ENCODE results near the gene EXPH5.
"Not testable (repeated sequence)": the region's sequence is repeated elsewhere in the genome, so short reads cannot be mapped to it uniquely, and the experiment has no call there.

EXPH5 gene, protein sequence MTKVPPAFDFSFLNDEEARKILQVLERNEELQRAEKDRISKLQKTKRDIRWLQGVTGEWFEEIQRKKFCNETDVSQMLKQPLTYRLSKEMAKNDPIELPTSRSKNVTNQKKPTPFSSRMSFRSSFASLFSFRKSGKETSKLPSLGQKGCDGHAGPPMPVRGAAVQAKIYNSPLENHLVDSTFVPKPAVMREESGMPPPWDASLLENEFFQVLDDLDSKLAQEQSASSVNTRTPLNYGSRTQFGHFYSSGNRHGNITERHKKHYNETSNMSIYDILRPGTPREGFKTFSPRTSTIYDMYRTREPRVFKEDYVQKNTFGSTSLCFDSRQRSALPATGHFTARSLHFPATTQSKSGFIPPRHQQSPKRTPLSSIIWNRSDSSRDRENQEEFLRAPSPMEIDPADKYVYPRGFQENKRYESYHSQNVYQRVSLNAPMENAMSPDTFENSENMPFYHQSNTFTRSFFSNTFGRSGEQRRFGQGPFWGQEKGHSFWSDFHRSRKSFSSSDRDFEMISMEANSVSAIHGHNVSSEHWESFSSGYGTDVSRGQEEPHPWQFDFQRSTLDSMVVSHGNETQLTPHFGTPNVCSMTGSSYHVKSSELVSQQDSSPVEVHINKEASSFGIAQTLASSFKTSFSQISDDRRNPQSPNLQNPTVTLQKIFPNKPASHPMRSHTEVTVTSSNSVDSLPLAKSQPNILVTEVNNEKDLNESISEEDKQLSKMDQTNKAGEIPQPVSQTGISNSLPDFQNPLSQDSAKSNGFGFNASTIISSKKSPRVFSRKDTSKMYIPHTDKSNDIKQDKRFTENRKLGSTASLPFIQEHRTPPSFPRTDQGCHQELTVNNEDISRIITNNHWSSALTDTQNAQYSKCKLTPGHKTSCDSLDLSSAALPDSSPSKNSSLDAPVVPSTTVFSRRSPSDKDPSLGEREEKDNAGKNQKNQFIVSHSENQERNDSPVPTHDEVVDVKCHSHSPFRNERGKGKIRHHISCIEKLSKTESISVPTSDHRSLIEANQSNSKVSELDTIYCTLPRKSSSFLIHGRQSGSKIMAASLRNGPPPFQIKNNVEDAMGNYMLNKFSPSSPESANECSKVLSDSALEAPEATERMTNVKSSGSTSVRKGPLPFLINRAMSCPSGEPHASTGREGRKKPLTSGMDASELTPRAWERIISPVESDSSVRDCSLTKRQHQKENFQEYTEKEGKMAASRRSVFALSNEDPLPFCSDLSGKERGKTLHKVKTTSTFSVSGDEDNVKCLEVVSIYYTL (N-terminal part only)

DNA sequence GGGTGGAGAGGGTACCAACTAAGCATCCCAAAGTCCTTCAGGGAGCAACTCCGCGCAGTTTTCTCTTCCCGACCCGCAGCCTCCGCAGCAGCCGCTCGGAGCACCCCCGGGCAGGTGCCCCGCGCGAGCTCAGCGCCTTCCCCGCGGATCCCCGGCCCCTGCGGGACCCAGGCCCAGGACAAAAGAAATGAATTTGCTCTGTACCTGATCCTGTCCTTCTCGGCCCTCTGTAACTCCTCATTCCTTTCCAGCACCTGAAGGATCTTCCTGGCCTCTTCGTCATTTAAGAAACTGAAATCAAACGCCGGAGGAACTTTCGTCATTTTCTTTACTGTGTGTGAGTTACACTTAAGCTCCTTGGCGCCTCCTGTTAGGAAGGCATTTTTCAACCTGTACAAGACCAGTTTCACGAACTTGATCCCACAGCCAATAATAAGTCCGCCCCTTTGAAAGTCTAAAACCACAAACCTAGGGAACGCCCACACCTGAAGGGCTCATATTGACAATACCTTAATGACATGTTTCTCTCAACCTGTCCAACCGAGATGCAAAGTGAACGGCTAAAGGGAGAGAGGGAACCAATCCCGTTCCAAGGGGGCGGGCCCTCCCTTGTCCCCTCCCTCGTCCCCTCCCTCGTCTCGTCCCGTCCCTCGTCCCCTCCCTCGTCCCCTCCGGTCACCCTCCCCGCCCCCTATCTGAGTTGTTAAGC lies at the start of gene EXPH5:
Gene EXPH5, minus strand, starts transcription at position 555 of the 709 bp plus-strand sequence. Its CDS starts 232 bp downstream, at position 323.
- in situ Hi-C loops (cut with HindIII; ENCODE audit: low sequenced_read_pairs) = no loop called here

GRCh38 chr11:108641752-108642151 lies 48.2 kb upstream of the EXPH5 start:
- in situ Hi-C loops (cut with HindIII; ENCODE audit: low sequenced_read_pairs) = not testable (repeated sequence)

GRCh38 chr11:108639146-108639545 lies 45.6 kb upstream of the EXPH5 start:
- in situ Hi-C loops (cut with HindIII; ENCODE audit: low sequenced_read_pairs) = no loop called here

GRCh38 chr11:108636222-108636621 lies 42.7 kb upstream of the EXPH5 start:
- in situ Hi-C loops (cut with HindIII; ENCODE audit: low sequenced_read_pairs) = no loop called here

DNA sequence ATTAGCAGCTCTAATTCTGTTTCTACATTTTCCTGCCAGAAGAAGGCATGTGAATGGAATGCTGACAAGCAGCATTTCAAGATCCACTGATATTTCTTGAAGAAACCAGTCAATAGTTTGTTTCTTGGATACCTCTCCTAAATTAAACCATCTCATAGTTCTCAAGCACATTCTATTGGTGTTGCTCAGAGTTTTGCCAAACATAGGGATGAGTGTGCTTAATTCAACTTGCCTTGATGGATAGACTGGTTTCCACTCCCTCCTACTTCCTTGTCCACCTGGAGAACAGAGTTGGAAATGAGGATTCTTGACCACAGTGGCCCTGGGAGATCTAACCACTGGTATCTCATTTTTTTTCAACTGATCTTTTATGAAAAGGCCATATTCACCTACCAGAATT lies 41.5 kb upstream of the EXPH5 start:
- in situ Hi-C loops (cut with HindIII; ENCODE audit: low sequenced_read_pairs) = no loop called here

- in situ Hi-C loops (cut with HindIII; ENCODE audit: low sequenced_read_pairs) = no loop called here
These were observed 38.6 kb upstream of the EXPH5 start for GRCh38 chr11:108632041-108632704.

GRCh38 chr11:108629274-108629673 lies 35.7 kb upstream of the EXPH5 start:
- in situ Hi-C loops (cut with HindIII; ENCODE audit: low sequenced_read_pairs) = no loop called here

GRCh38 chr11:108628812-108629211 lies 35.2 kb upstream of the EXPH5 start:
- in situ Hi-C loops (cut with HindIII; ENCODE audit: low sequenced_read_pairs) = no loop called here

DNA sequence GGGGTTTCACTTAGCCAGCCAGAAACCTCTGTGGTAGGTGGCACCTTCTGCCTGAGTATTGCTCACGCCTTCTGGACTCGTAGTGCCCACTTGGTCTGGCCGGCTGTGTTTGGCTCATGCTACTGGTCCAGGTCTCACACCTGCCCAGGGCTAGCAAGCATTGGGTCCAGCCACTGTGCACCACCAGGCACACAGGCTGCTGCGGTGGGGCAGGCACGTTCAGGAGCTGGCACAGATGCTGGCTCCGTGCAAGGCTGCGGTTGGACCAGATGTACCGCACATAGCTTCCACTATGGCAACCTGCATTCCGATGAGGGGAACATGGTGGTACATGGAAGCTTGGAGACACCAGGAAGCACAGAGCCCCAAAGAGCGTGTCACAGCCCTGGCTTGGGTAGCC lies 34.8 kb upstream of the EXPH5 start:
- in situ Hi-C loops (cut with HindIII; ENCODE audit: low sequenced_read_pairs) = no loop called here

GRCh38 chr11:108624196-108624925 lies 30.8 kb upstream of the EXPH5 start:
- in situ Hi-C loops (cut with HindIII; ENCODE audit: low sequenced_read_pairs) = no loop called here

GRCh38 chr11:108622341-108622740 lies 28.8 kb upstream of the EXPH5 start:
- in situ Hi-C loops (cut with HindIII; ENCODE audit: low sequenced_read_pairs) = no loop called here

GRCh38 chr11:108620958-108621772 lies 27.6 kb upstream of the EXPH5 start:
- in situ Hi-C loops (cut with HindIII; ENCODE audit: low sequenced_read_pairs) = no loop called here

- in situ Hi-C loops (cut with HindIII; ENCODE audit: low sequenced_read_pairs) = no loop called here
These were observed 25.0 kb upstream of the EXPH5 start for GRCh38 chr11:108618529-108618928.

DNA sequence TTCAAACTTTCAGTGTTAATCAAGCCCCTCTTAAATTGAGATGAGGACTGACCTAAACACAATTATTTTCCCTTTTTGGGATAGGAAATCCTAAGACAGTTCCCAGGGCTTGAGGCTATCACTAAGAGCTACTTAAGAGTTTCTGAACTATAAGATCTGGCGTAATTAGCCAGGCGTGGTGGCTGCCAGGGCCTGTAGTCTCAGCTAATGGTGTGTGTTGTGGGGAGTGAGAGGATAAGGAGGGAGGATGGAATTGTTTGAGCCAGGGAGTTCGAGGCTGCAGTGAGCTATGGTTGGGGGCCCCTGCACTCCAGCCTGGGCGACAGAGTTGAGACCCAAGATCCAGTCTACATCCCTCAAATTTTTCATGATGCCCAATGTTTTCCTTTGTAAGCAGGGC lies 23.5 kb upstream of the EXPH5 start:
- in situ Hi-C loops (cut with HindIII; ENCODE audit: low sequenced_read_pairs) = no loop called here

DNA sequence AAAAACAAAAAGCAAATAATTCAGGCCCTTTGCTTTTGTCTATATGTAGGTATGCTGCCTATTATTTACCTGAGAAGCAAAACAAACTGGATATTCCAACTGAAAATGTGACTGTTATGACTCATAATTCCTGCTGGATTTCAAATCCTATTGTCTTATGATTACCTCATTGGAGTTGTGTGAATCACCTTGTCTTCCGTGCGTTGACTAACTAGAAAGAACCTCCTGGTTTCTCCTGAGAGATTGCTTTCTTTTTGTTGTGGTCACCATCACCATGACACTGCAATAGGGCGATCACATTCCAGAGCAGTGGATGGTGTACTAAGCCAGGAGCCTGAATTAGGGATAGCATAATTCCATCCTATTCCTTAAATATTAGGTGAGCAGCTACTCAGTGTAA lies 23.0 kb upstream of the EXPH5 start:
- in situ Hi-C loops (cut with HindIII; ENCODE audit: low sequenced_read_pairs) = no loop called here

- in situ Hi-C loops (cut with HindIII; ENCODE audit: low sequenced_read_pairs) = no loop called here
These were observed 20.5 kb upstream of the EXPH5 start for GRCh38 chr11:108614086-108614485.

DNA sequence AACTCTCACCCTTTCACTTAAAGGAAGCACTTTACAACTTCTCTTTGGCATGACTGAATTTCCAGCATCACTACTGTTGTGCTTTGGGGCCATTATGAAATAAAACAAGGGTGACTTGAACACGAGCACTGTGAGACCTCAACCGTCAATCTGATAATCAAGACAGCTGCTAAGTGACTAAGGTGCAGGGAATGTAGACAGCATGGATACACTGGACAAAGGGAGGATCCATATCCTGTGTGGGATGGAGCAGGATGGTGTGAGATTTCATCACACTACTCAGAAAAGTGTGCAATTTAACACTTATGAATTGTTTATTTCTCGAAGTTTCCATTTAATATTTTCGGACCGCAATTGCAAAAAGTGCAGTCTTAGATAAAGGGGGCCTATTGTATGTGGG lies 16.1 kb upstream of the EXPH5 start:
- in situ Hi-C loops (cut with HindIII; ENCODE audit: low sequenced_read_pairs) = no loop called here

- in situ Hi-C loops (cut with HindIII; ENCODE audit: low sequenced_read_pairs) = no loop called here
These were observed 15.0 kb upstream of the EXPH5 start for GRCh38 chr11:108608548-108608947.

Measured in endothelial cell of hepatic sinusoid (primary cell).